VCaP (cell line): ENCODE measurements around the gene SSC4D.
"Not testable (repeated sequence)": the region's sequence is repeated elsewhere in the genome, so short reads cannot be mapped to it uniquely, and the experiment has no call there.

Experiments
- H3K27ac ChIP-seq: fragments of 450-650 bp; 2 replicates; pipeline ENCODE4 v1.5.1; 2017
- CTCF ChIP-seq: fragments of 450-650 bp; conservative IDR thresholded peaks from 2 replicates; pipeline ENCODE4 v1.5.1; 2017; ENCODE audit warnings: mild to moderate bottlenecking, moderate library complexity

The SSC4D gene

GRCh38 chr7:76428868-76429805 is 19.6 kb upstream of the SSC4D start:
- TF ChIP-seq CTCF: no peak
- H3K27ac ChIP-seq: no peak overlapping the region

- no peak for TF ChIP-seq CTCF
- no peak overlapping the region for H3K27ac ChIP-seq
Measured at GRCh38 chr7:76428149-76428823, 18.8 kb upstream of the SSC4D start.

- no peak for TF ChIP-seq CTCF
- H3K27ac ChIP-seq: no peak overlapping the region
Measured at GRCh38 chr7:76427635-76428034, 18.1 kb upstream of the SSC4D start.

GRCh38 chr7:76426246-76426645 is 16.7 kb upstream of the SSC4D start:
- no peak for TF ChIP-seq CTCF
- no peak overlapping the region for H3K27ac ChIP-seq

- H3K27ac ChIP-seq: not testable (repeated sequence)
Measured at GRCh38 chr7:76425558-76425957, 16.1 kb upstream of the SSC4D start.

GRCh38 chr7:76425156-76425555 is 15.7 kb upstream of the SSC4D start:
- no peak for TF ChIP-seq CTCF
- no peak overlapping the region for H3K27ac ChIP-seq

- no peak within 1 kb of the TSS for H3K27ac ChIP-seq
- no peak for TF ChIP-seq CTCF
Measured at GRCh38 chr7:76424413-76425111, 15.1 kb upstream of the SSC4D start, which contains the start of gene ZP3. TSS of gene ZP3 (plus strand) at chr7:76424950. CDS start at chr7:76424965, 15 bp downstream.
